PFSK-1 (cell line): Measurements from ENCODE around the gene ZBTB43.

Source experiments
- FOXP2 ChIP-seq: optimal IDR thresholded peaks from 2 replicates; pipeline ENCODE3; 2011; ENCODE audit warnings: borderline replicate concordance, control low read depth, inconsistent platforms; ENCODE audit not compliant: insufficient read depth; ENCODE audit errors: extremely low read length, extremely low read depth
- POLR2AphosphoS5 ChIP-seq: IDR thresholded peaks from 2 replicates; pipeline ENCODE4 v1.6.1; 2012; ENCODE audit warnings: low read depth, mild to moderate bottlenecking, control low read depth, low read length, moderate library complexity
- SIN3A ChIP-seq: IDR thresholded peaks from 2 replicates; pipeline ENCODE4 v1.6.1; 2012; ENCODE audit warnings: mild to moderate bottlenecking, low read length, moderate library complexity, borderline replicate concordance; ENCODE audit not compliant: insufficient read depth
- TAF1 ChIP-seq: IDR thresholded peaks from 2 replicates; pipeline ENCODE4 v1.6.1; 2012; ENCODE audit warnings: low read length, control low read depth, borderline replicate concordance; ENCODE audit not compliant: insufficient read depth
- TF ChIP-seq, protein P1 (sequence below), 2 experiments: IDR thresholded peaks; 2 replicates each; pipeline versions ENCODE4 v1.6.1 to v1.8.0; 2011 to 2012; ENCODE audit warnings: low read depth in 2 of 2, low read length in 2 of 2, control low read depth in 1 of 2, inconsistent platforms in 1 of 2, mild to moderate bottlenecking in 1 of 2, moderate library complexity in 1 of 2; ENCODE audit not compliant: insufficient read depth in 1 of 2

ZBTB43 gene

DNA sequence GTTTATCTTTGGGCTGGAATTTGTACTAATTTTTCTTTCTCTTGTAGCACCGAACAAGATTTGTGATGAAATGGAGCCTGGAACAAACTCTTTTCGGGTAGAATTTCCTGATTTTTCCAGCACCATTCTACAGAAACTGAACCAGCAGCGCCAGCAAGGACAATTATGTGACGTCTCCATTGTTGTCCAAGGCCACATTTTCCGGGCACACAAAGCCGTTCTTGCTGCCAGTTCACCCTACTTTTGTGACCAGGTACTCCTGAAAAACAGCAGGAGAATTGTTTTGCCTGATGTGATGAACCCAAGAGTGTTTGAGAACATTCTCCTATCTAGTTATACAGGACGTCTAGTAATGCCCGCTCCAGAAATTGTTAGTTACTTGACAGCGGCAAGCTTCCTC lies 27.6 kb downstream of the ZBTB43 start:
- TF ChIP-seq TAF1 (no peak), SIN3A (no peak)

DNA sequence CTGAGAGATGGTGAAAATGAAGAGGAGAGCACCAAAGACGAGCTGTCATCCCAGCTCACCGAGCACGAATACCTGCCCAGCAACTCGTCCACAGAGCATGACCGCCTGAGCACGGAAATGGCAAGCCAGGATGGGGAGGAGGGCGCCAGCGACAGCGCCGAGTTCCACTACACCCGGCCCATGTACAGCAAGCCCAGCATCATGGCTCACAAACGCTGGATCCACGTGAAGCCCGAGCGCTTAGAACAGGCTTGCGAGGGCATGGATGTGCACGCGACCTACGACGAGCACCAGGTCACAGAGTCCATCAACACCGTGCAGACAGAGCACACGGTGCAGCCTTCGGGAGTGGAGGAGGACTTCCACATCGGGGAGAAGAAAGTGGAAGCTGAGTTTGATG lies 28.2 kb downstream of the ZBTB43 start:
- TF ChIP-seq SIN3A (no peak), TAF1 (no peak), POLR2AphosphoS5 (no peak), FOXP2 (no peak)
- TF ChIP-seq, protein P1, sequence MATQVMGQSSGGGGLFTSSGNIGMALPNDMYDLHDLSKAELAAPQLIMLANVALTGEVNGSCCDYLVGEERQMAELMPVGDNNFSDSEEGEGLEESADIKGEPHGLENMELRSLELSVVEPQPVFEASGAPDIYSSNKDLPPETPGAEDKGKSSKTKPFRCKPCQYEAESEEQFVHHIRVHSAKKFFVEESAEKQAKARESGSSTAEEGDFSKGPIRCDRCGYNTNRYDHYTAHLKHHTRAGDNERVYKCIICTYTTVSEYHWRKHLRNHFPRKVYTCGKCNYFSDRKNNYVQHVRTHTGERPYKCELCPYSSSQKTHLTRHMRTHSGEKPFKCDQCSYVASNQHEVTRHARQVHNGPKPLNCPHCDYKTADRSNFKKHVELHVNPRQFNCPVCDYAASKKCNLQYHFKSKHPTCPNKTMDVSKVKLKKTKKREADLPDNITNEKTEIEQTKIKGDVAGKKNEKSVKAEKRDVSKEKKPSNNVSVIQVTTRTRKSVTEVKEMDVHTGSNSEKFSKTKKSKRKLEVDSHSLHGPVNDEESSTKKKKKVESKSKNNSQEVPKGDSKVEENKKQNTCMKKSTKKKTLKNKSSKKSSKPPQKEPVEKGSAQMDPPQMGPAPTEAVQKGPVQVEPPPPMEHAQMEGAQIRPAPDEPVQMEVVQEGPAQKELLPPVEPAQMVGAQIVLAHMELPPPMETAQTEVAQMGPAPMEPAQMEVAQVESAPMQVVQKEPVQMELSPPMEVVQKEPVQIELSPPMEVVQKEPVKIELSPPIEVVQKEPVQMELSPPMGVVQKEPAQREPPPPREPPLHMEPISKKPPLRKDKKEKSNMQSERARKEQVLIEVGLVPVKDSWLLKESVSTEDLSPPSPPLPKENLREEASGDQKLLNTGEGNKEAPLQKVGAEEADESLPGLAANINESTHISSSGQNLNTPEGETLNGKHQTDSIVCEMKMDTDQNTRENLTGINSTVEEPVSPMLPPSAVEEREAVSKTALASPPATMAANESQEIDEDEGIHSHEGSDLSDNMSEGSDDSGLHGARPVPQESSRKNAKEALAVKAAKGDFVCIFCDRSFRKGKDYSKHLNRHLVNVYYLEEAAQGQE (IDR thresholded peaks at IDR 0.05; ENCODE audit: insufficient read depth in 1 of 2, low read depth in 2 of 2, low read length in 2 of 2): no peak

DNA sequence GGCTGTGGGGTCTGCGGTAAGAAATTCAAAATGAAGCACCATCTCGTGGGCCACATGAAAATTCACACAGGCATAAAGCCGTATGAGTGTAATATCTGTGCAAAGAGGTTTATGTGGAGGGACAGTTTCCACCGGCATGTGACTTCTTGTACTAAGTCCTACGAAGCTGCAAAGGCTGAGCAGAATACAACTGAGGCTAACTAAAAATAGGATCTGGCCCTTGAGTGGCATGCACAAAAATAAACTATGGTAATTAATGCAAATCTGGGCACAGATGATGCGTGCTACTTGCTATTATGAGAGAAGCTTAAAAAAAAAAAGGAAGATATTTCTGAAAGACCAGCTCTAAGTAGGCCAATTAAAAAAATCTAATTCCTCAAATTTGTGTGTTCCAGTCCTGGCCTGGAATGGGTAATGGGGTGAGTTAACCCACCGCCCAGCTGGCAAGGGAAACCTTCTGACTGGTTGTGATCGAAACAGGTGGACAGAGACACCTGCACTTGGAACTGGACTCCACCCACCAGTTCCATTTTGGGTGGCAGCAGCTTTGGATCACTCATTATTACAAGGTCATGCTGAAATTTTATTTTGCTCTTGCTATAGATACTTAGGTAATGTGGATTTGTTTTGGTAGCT lies 29.0 kb downstream of the ZBTB43 start:
- TF ChIP-seq TAF1 (no peak), POLR2AphosphoS5 (no peak), SIN3A (no peak), FOXP2 (no peak)
- TF ChIP-seq, protein P1 (IDR thresholded peaks at IDR 0.05; ENCODE audit: insufficient read depth in 1 of 2, low read depth in 2 of 2, low read length in 2 of 2): no peak

DNA sequence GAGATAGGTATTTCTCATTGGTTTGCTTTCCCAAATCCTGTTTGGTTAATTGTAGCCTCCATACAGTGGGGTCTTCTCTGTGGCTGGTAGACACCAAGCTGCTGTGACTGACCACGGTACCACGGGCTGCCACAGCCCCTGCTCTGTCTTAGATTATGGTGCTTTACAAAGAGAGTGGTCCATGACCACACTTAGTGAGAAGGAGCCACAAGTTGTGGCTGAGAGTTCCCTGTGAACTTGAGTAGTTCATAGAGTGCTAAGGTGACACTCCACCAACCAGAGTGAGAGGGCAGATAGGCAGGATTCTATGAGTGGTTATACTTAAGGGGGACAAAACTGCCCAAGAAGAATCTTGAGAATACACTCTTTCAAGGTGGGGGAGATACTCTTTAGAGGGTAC lies 29.8 kb downstream of the ZBTB43 start:
- TF ChIP-seq POLR2AphosphoS5 (no peak), SIN3A (no peak), FOXP2 (no peak), TAF1 (no peak)
- TF ChIP-seq, protein P1 (IDR thresholded peaks at IDR 0.05; ENCODE audit: insufficient read depth in 1 of 2, low read depth in 2 of 2, low read length in 2 of 2): no peak

DNA sequence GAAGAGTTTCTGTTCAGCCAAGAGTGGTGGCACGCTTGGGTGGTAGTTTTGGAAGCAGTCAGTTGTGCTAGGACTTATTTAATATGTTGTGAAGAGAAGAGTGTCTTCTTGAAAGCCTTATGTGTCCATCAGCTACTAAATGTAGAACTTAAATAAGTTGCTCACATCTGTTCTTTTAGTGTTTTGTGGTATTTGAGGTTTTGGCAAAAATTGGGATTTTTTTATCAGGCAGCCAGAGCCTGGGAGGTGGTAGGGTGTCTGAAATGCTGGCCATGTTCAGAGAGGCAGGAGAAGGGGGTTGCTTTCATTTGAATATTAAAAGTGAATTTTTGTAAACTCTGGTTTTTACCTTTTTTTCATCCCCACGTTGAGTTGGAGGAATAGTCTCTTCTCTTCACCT lies 31.4 kb downstream of the ZBTB43 start:
- TF ChIP-seq POLR2AphosphoS5 (no peak), TAF1 (no peak), SIN3A (no peak), FOXP2 (no peak)
- TF ChIP-seq, protein P1 (IDR thresholded peaks at IDR 0.05; ENCODE audit: insufficient read depth in 1 of 2, low read depth in 2 of 2, low read length in 2 of 2): no peak
